Calu3 (cell line): ENCODE measurements around the gene ASAP2. TPM values are rescaled to one million over a fixed set of nuclear protein-coding genes. Genes with fewer than 3 reads are reported as not detected.

ENCODE experiments used
- BruUV-seq: library from RNA; stranded (reverse); fragments of 400-500 nt; replicated peaks from 2 replicates; lab custom pipeline; 2021; lab: Mats Ljungman, UMichigan
- CTCF ChIA-PET: fragments of 300-600 bp; sonication (Branson Sonifier 250); formaldehyde crosslinking; loops from one replicate; lab custom pipeline; 2022; ENCODE audit warnings: antibody characterized with exemption; lab: Charles Lee
- DNase-seq: peaks from one replicate; pipeline ENCODE4 v3.0.0; 2022
- H3K27ac Mint-ChIP-seq: one replicate; pipeline ENCODE4 v1.8.0; 2022; ENCODE audit warnings: mixed read lengths; ENCODE audit not compliant: unreplicated experiment
- H3K27me3 Mint-ChIP-seq: one replicate; pipeline ENCODE4 v1.8.0; 2022; ENCODE audit warnings: mixed read lengths; ENCODE audit not compliant: unreplicated experiment
- H3K36me3 Mint-ChIP-seq: one replicate; pipeline ENCODE4 v1.8.0; 2022; ENCODE audit warnings: mild to moderate bottlenecking, moderate library complexity, mixed read lengths; ENCODE audit not compliant: insufficient read depth, unreplicated experiment
- H3K4me1 Mint-ChIP-seq: one replicate; pipeline ENCODE4 v1.8.0; 2022; ENCODE audit warnings: mild to moderate bottlenecking, low read depth, mixed read lengths; ENCODE audit not compliant: unreplicated experiment
- H3K4me3 Mint-ChIP-seq: one replicate; pipeline ENCODE4 v1.8.0; 2022; ENCODE audit warnings: mild to moderate bottlenecking, low read depth, moderate library complexity, mixed read lengths; ENCODE audit not compliant: unreplicated experiment
- H3K9me3 Mint-ChIP-seq: one replicate; pipeline ENCODE4 v1.8.0; 2022; ENCODE audit warnings: low read depth, mixed read lengths; ENCODE audit not compliant: unreplicated experiment
- intact Hi-C: fragments of 100-400 bp; cut with micrococcal nuclease; formaldehyde crosslinking; loops from one replicate; pipeline ENCODE4 v1.10.0; 2022; ENCODE audit not compliant: unreplicated experiment
- total RNA-seq: library from RNA; stranded (reverse); gene quantifications from 2 replicates; pipeline ENCODE4 v1.2.3, GENCODE V29; 2022
- TF ChIP-seq, protein P1 (sequence below): fragments of 200-600 bp; IDR thresholded peaks from one replicate; pipeline ENCODE4 v1.8.0; 2022; ENCODE audit warnings: antibody characterized with exemption; ENCODE audit not compliant: unreplicated experiment

ASAP2 gene
- total RNA-seq, 1 experiment from 2014 or later: 78.6 TPM

DNA sequence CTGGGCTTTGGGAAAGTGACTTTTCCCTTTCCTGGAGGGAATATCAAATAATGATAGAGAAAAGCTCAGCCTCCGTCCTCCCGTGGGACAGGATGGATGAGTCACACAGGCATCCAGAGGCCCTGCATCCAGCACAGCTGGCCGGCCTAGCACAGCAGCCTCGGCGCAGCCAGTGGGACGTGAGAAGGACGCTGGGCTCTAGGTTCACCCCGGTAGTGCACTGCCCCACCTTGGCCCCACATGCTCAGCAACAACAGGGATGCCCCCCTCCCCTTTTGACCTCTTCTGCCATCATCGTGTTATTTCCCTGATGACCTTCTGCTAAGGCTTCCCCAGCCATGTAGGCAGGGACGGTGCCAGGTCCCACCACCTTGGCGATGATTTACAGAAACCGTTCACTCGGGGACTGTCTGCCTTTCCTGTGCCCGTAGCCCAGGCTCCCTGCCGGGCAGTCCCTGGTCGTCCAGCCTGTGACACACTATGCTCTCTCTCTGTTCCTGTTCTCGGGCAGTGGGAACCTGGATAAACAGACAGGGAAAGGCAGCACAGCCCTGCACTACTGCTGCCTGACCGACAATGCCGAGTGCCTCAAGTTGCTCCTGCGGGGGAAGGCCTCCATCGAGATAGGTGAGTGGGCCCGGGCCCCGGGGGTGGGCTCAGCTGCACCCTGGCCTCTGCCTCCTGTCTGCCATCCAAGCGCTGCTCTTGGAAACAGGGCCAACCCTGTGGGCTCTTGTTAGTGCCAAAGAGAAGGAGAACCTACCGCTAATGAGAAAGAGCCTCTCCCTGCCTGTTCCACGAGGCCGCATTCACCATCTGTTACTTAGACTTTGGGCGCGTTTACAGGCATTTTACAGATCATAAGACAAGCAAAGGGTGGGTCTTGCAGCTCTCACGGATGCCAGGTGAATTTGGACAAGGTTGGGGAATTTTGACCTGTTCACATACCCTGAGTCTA is 172.1 kb downstream of the ASAP2 start:
- Mint-ChIP-seq H3K4me3 (no peak overlapping the region), H3K9me3 (no peaks in the 10 kb centered on the region), H3K36me3 (peaks cover 59% of the 10 kb centered on the region), H3K27me3 (no peaks in the 10 kb centered on the region), H3K27ac (no peak overlapping the region), H3K4me1 (peaks cover 12% of the 10 kb centered on the region)
- TF ChIP-seq, protein P1, sequence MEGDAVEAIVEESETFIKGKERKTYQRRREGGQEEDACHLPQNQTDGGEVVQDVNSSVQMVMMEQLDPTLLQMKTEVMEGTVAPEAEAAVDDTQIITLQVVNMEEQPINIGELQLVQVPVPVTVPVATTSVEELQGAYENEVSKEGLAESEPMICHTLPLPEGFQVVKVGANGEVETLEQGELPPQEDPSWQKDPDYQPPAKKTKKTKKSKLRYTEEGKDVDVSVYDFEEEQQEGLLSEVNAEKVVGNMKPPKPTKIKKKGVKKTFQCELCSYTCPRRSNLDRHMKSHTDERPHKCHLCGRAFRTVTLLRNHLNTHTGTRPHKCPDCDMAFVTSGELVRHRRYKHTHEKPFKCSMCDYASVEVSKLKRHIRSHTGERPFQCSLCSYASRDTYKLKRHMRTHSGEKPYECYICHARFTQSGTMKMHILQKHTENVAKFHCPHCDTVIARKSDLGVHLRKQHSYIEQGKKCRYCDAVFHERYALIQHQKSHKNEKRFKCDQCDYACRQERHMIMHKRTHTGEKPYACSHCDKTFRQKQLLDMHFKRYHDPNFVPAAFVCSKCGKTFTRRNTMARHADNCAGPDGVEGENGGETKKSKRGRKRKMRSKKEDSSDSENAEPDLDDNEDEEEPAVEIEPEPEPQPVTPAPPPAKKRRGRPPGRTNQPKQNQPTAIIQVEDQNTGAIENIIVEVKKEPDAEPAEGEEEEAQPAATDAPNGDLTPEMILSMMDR: no peak
- CTCF ChIA-PET: no interaction called here
- intact Hi-C loops: no loop called here
- no peak for DNase-seq
- BruUV-seq: no TSS peak

DNA sequence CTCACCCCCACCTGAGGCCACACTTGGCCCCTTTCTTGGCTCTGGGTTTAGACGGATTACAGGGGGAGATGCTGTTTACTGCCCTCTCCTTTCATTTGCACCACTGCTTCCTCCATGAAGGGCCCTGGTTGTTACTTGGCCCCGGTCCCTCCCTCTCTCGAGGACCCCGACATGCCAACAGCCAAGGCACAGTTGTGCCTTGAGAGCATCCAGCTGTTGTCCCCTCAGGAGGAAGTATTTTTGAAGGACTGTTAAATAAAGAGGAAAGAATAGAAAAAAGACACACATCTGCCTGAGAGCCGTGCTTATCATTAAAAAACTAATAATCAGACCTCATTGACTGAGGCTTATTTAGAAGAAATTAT is 172.8 kb downstream of the ASAP2 start:
- Mint-ChIP-seq H3K36me3 (peaks cover 53% of the 10 kb centered on the region), H3K4me3 (no peak overlapping the region)

DNA sequence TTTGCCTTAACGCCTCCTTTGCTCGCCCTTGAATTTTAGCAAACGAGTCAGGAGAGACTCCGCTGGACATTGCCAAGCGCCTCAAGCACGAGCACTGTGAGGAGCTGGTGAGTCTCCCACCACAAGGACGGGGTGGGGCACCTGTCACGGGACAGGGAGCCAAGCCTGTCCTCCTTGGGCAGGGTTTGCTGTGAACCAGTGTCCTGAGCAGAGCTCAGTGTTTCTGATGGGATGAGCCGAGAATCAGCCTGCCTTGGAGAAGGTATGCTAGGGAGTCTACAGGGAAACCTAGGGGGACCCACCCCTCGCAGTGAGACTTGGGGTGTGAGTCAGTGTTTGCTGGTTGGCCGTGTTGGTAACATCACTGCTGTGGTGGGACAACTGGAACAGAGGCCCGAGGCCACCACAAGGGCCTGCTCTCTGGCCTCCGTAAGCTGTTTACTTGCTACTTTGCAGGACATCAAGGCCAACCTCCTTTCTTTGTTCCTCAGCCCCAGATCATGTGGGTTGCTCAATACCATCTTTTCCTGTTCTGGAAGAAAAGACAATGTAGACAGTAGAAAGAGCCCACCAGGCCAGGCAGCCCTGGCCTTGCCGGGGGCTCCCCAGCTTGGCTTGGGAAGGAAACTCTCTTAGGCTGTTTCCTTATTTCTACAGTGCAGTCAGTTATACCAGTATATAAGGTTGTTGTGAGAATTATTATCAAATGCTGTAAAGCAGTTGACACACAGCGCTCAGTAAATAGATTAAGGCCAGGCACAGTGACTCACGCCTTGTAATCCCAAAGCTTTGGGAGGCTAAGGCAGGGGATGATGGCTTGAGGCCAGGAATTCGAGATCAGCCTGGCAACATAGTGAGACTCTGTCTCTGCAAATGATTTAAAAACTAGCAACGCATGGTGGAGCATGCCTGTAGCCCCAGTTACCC is 174.4 kb downstream of the ASAP2 start:
- peaks cover 12% of the 10 kb centered on the region for H3K4me1 Mint-ChIP-seq
- peak; percentile 54 for DNase-seq
- CTCF ChIA-PET: interaction anchor here (0.5 to 0.7 kb wide), 2 partner anchors 39 to 668 kb away, joined by 6 read pairs; no protein-coding TSS in a partner anchor
- peaks cover 43% of the 10 kb centered on the region for H3K36me3 Mint-ChIP-seq
- H3K4me3 Mint-ChIP-seq: no peak overlapping the region
- peak overlapping the region; percentile 58 for H3K27ac Mint-ChIP-seq
- no peaks in the 10 kb centered on the region for H3K27me3 Mint-ChIP-seq
- intact Hi-C loops: no loop called here
- no peaks in the 10 kb centered on the region for H3K9me3 Mint-ChIP-seq
- BruUV-seq: no TSS peak
- TF ChIP-seq, protein P1: no peak

More for the DNA sequence above, 172.8 kb downstream of the ASAP2 start:
- Mint-ChIP-seq H3K9me3 (no peaks in the 10 kb centered on the region), H3K4me1 (peaks cover 12% of the 10 kb centered on the region), H3K27me3 (no peaks in the 10 kb centered on the region), H3K27ac (no peak overlapping the region)
- intact Hi-C loops: no loop called here
- TF ChIP-seq, protein P1: no peak
- CTCF ChIA-PET: no interaction called here
- no peak for DNase-seq
- no TSS peak for BruUV-seq

DNA sequence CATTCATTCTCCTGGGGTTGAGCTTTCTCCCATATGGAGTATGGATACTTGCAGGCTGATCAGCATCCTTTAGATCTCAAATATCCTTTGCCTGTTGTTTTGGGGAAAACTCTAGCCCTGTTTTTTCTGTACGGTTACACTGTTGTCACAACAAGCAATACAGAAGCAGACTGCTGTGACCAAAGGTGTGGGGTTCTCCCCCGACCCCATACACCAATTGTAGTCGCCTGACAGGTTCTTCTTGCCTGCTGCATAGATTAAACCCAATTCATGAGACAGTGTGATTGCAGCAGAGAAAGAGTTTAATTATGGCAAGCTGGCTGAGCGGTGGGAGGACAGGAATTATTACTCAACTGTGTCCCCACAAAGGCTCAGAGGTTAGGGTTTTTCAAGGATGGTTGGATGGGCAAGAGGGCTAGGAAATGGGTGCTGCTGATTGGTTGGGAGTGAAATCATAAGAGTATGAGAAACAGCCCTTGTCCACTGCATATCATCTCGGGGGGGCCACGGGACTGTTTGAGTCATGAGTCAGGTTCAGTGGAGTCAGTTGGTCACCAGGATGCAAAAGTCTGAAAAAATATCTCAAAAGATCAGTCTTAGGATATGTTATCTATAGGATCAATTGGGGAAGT is 176.1 kb downstream of the ASAP2 start:
- Mint-ChIP-seq H3K4me1 (peaks cover 12% of the 10 kb centered on the region), H3K4me3 (no peak overlapping the region), H3K27ac (no peak overlapping the region), H3K36me3 (peaks cover 51% of the 10 kb centered on the region), H3K27me3 (no peaks in the 10 kb centered on the region), H3K9me3 (no peaks in the 10 kb centered on the region)
- TF ChIP-seq, protein P1: no peak
- BruUV-seq: no TSS peak
- DNase-seq: no peak
- CTCF ChIA-PET: no interaction called here
- intact Hi-C loops: no loop called here
